Lower lobe of right lung (tissue), 2 donors: ENCODE data around the gene TAS2R5. TPM values are rescaled to one million over a fixed set of nuclear protein-coding genes. Genes with fewer than 3 reads are reported as not detected.
A peak's percentile ranks its signal among the peaks of the same experiment; 100 is the strongest.
"Not testable (repeated sequence)": the region's sequence is repeated elsewhere in the genome, so short reads cannot be mapped to it uniquely, and the experiment has no call there.

ENCODE experiments used
- ATAC-seq, 2 donors: fragments of 200-7000 bp; cut with Tn5 transposase; one replicate each; pipeline ENCODE4 v1.9.1; 2020 to 2022; ENCODE audit warnings: mild to moderate bottlenecking in 2 of 2, moderate library complexity in 2 of 2
- DNase-seq: peaks from one replicate; pipeline ENCODE4 v3.0.0-alpha.2; 2020
- H3K27ac ChIP-seq: fragments of 200-600 bp; one replicate; pipeline ENCODE4 v1.8.0; 2022
- H3K27me3 ChIP-seq: fragments of 200-600 bp; one replicate; pipeline ENCODE4 v1.8.0; 2022; ENCODE audit warnings: low read depth
- H3K36me3 ChIP-seq: fragments of 200-600 bp; one replicate; pipeline ENCODE4 v1.8.0; 2022; ENCODE audit warnings: mild to moderate bottlenecking
- H3K4me1 ChIP-seq: fragments of 200-600 bp; one replicate; pipeline ENCODE4 v1.8.0; 2022
- H3K4me3 ChIP-seq: fragments of 200-600 bp; one replicate; pipeline ENCODE4 v1.8.0; 2022; ENCODE audit warnings: mild to moderate bottlenecking
- H3K9me3 ChIP-seq: fragments of 200-600 bp; one replicate; pipeline ENCODE4 v1.8.0; 2022
- CTCF ChIP-seq: fragments of 200-600 bp; IDR thresholded peaks from one replicate; pipeline ENCODE4 v1.8.0; 2022; ENCODE audit warnings: antibody characterized with exemption, mild to moderate bottlenecking
- intact Hi-C: fragments of 100-400 bp; cut with DNase I; formaldehyde crosslinking; loops from one replicate; pipeline ENCODE4 v1.11.0; 2022
- total RNA-seq: library from RNA; stranded (reverse); fragmentation: NEBNext Ultra II Directional; extraction: Animal tissue kit (Norgen Biotek cat#: 25700); gene quantifications from one replicate; pipeline ENCODE4 v1.2.1, GENCODE V29; 2021
- donor health status: DM: no; HTN: yes; CAD: no; lungs with severe emphysema.

The TAS2R5 gene
- total RNA-seq, 1 donor from 2014 or later: 2.2 TPM

- intact Hi-C loops: no loop called here
- Histone ChIP-seq H3K4me1 (no peaks in the 10 kb centered on the region), H3K27ac (no peak overlapping the region), H3K27me3 (no peaks in the 10 kb centered on the region), H3K4me3 (no peak overlapping the region), H3K36me3 (peaks cover 98% of the 10 kb centered on the region), H3K9me3 (peaks cover 29% of the 10 kb centered on the region)
- TF ChIP-seq CTCF: peak; percentile 34
- ATAC-seq (no peak), DNase-seq (no peak)
These were observed 35.1 kb upstream of the TAS2R5 start for GRCh38 chr7:141754939-141755338.

- H3K36me3 ChIP-seq: peaks cover 57% of the 10 kb centered on the region
- ATAC-seq (no peak), DNase-seq (no peak)
- H3K27ac ChIP-seq: no peak within 1 kb of the TSS
- TF ChIP-seq CTCF: no peak
- intact Hi-C loops: no loop called here
- no peaks in the 10 kb centered on the region for H3K9me3 ChIP-seq
- no peaks in the 10 kb centered on the region for H3K27me3 ChIP-seq
- no peak within 1 kb of the TSS for H3K4me3 ChIP-seq
- H3K4me1 ChIP-seq: no peaks in the 10 kb centered on the region
These were observed 26.2 kb upstream of the TAS2R5 start, which contains the start of gene TAS2R3 for GRCh38 chr7:141763797-141764196. Gene TAS2R3, plus strand, starts transcription at chr7:141764097. Its CDS starts 62 bp downstream, at chr7:141764159.

GRCh38 chr7:141770083-141770583 lies 19.9 kb upstream of the TAS2R5 start:
- H3K36me3 ChIP-seq, H3K4me3 ChIP-seq, ATAC-seq, H3K27me3 ChIP-seq, H3K27ac ChIP-seq, intact Hi-C loops, DNase-seq, H3K9me3 ChIP-seq, H3K4me1 ChIP-seq: not testable (repeated sequence)

GRCh38 chr7:141776374-141776773 lies 13.6 kb upstream of the TAS2R5 start, which contains the start of gene TAS2R4:
Gene TAS2R4, plus strand, starts transcription at chr7:141776674. Its CDS starts 1,815 bp downstream, at chr7:141778489.
- Histone ChIP-seq H3K27ac (no peak within 1 kb of the TSS), H3K4me3 (no peak within 1 kb of the TSS), H3K9me3 (peaks cover 6% of the 10 kb centered on the region), H3K4me1 (no peaks in the 10 kb centered on the region), H3K36me3 (peaks cover 12% of the 10 kb centered on the region), H3K27me3 (no peaks in the 10 kb centered on the region)
- intact Hi-C loops: no loop called here
- DNase-seq (no peak), ATAC-seq (no peak)
- no peak for TF ChIP-seq CTCF

- intact Hi-C loops: no loop called here
- Histone ChIP-seq H3K4me1 (no peaks in the 10 kb centered on the region), H3K4me3 (no peak overlapping the region), H3K36me3 (peaks cover 9% of the 10 kb centered on the region), H3K9me3 (no peaks in the 10 kb centered on the region), H3K27me3 (no peaks in the 10 kb centered on the region), H3K27ac (no peak overlapping the region)
- ATAC-seq (peak; percentile 61 to 71), DNase-seq (no peak)
- TF ChIP-seq CTCF: peak; percentile 69
These were observed 4.1 kb upstream of the TAS2R5 start for GRCh38 chr7:141785706-141786552.

GRCh38 chr7:141788296-141788695 lies 1.7 kb upstream of the TAS2R5 start:
- ATAC-seq (no peak), DNase-seq (no peak)
- H3K27me3 ChIP-seq: no peaks in the 10 kb centered on the region
- H3K27ac ChIP-seq: no peak overlapping the region
- H3K4me3 ChIP-seq: no peak overlapping the region
- TF ChIP-seq CTCF: no peak
- H3K4me1 ChIP-seq: no peaks in the 10 kb centered on the region
- intact Hi-C loops: no loop called here
- no peaks in the 10 kb centered on the region for H3K9me3 ChIP-seq
- peaks cover 9% of the 10 kb centered on the region for H3K36me3 ChIP-seq
